Measurements from ENCODE around the gene EDAR.

DNA sequence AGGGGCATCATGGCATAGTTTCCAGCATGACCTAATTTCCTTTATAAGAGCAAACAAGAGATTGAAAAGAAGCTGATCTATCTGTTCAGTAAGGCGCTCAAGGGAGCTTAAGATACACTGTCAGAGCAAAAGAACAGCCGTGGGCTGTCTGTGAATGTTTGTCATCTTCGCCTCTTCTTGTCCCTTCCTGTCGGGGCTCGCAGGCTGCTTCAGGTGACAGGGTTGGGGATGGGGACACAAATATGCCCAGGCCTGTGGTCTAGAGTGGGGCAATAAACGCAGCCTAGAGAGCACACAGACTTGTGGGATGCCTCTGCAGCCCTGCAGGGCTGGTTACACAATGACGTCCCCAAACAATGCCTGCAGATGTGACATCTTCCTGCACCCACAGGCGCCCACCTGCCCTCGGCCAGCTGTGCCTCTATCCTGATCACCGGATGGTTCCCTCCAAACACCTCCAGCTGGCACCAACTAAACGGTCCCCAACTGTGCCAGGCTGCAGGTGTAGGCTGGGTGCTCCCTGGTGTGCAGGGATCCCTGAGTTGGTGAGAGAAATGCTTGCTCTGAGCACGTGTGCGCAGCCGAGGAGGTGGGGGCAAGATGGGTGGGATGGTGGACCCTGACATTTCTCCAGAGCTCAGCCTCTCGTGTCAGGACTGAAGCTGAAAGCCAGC, 72.8 kb downstream of the EDAR start:
- TF ChIP-seq CREM (IDR thresholded peaks at IDR 0.05; ENCODE audit: low read depth) (no peak), NR2C1 (IDR thresholded peaks at IDR 0.05) (no peak), EP300 (IDR thresholded peaks at IDR 0.05; ENCODE audit: borderline replicate concordance in 1 of 2, control insufficient read depth in 1 of 2, low read depth in 2 of 2, low read length in 2 of 2) (no peak), ZNF592 (IDR thresholded peaks at IDR 0.05) (no peak)
